Tongue (tissue), 1 donor: ENCODE data around the gene HAND2. TPM values are rescaled to one million over a fixed set of nuclear protein-coding genes. Genes with fewer than 3 reads are reported as not detected.

Experiments used
- total RNA-seq: library from RNA; depleted of rRNA; stranded (reverse); fragments of >200 nt; gene quantifications from one replicate; pipeline ENCODE4 v1.2.3, GENCODE V29; 2014

Gene HAND2
- total RNA-seq, 1 donor from 2014 or later, result 13.2 TPM

Other genes with a start within 250 kb of the HAND2 start
- 87.5 TPM for gene HMGB2, start 195.9 kb downstream of the HAND2 start, total RNA-seq
- gene SAP30, start 159.3 kb downstream of the HAND2 start, total RNA-seq, result 21.1 TPM
- 1.8 TPM for gene SCRG1, start 131.1 kb downstream of the HAND2 start, total RNA-seq